ENCODE data around the gene SYNE2. TPM values are rescaled to one million over a fixed set of nuclear protein-coding genes. Genes with fewer than 3 reads are reported as not detected.

Gene SYNE2
- total and polyA plus RNA-seq, 10 of the 15 experiments (the other 5 are each of a cell fraction or from before 2014, with no cell fraction given), result 2.1 to 52.7 (median 38.1) TPM

- ATAC-seq (no peak), DNase-seq (ENCODE audit: low read depth, low spot score) (no peak), FAIRE-seq (no peak)
- CTCF ChIA-PET, result interaction anchor here (1.0 kb wide), 2 partner anchors 11 to 446 kb away, joined by 3 to 4 read pairs; no protein-coding TSS in a partner anchor
- WGBS (ENCODE audit: insufficient coverage, insufficient replicate concordance, low lambda C conversion rate, missing lambda C conversion rate), result 99% methylated on average over 3 of the region's 3 CpGs
- H3K27me3 ChIP-seq (replicated peaks in 1 of 2; ENCODE audit: control insufficient read depth in 2 of 2, insufficient read depth in 2 of 2, low read length in 1 of 2), result no peaks in the 10 kb centered on the region
- H3K4me3 ChIP-seq, result no peak overlapping the region
- H3K4me2 ChIP-seq (ENCODE audit: control insufficient read depth, insufficient read depth), result no peak overlapping the region
- H3K9me3 ChIP-seq (replicated peaks; ENCODE audit: control insufficient read depth, insufficient read depth, low read length), result no peaks in the 10 kb centered on the region
- POLR2A ChIA-PET, result interaction anchor here (0.6 to 0.7 kb wide), 3 partner anchors 18 to 318 kb away, joined by 3 to 10 read pairs (median 5); no protein-coding TSS in a partner anchor
- in situ Hi-C loops (cut with MboI), result no loop called here
- no peak overlapping the region for H3K27ac ChIP-seq (ENCODE audit: control insufficient read depth, insufficient read depth)
- no peak overlapping the region for H2AFZ ChIP-seq (ENCODE audit: control insufficient read depth, low read depth, low read length)
- H3K4me1 ChIP-seq (ENCODE audit: control insufficient read depth, insufficient read depth, low read length), result peaks cover 4% of the 10 kb centered on the region
- no peaks in the 10 kb centered on the region for H3K36me3 ChIP-seq (ENCODE audit: control insufficient read depth in 2 of 2, insufficient read depth in 2 of 2, low read length in 1 of 2)
- no peak overlapping the region for H3K9ac ChIP-seq (ENCODE audit: control insufficient read depth, insufficient read depth, low read length)
- BruUV-seq (replicated peaks), result no TSS peak
- intact Hi-C loops (cut with micrococcal nuclease; ENCODE audit: unreplicated experiment), result no loop called here
- H4K20me1 ChIP-seq (ENCODE audit: control insufficient read depth, insufficient read depth), result no peaks in the 10 kb centered on the region
- TF ChIP-seq PKNOX1 (IDR thresholded peaks at IDR 0.05) (no peak), RUNX3 (IDR thresholded peaks at IDR 0.05; ENCODE audit: low read length) (peak; percentile 39; the same call in 1 of the 2 replicates)
- RAD21 ChIA-PET (ENCODE audit: unreplicated experiment), result interaction anchor here (0.8 kb wide), 1 partner anchor 17 kb away, joined by 3 read pairs; no protein-coding TSS in a partner anchor
- SMC1A ChIA-PET (ENCODE audit: uncharacterized antibody, unreplicated experiment), result interaction anchor here (3.6 to 6.4 kb wide), 2 partner anchors 11 to 114 kb away, joined by 9 to 39 read pairs; no protein-coding TSS in a partner anchor
- peaks cover 83% of the 10 kb centered on the region for H3K79me2 ChIP-seq (ENCODE audit: control insufficient read depth, insufficient read depth, low read length)
These were observed 4.7 kb downstream of the SYNE2 start for GRCh38 chr14:63857466-63858030.

GRCh38 chr14:63860146-63860545, 7.3 kb downstream of the SYNE2 start:
- ChIA-PET POLR2A (no interaction called here), RAD21 (ENCODE audit: unreplicated experiment) (interaction anchor here (0.8 to 1.2 kb wide), 5 partner anchors 9 to 443 kb away, joined by 3 read pairs; no protein-coding TSS in a partner anchor), CTCF (interaction anchor here (1.4 to 1.6 kb wide), 2 partner anchors 9 to 14 kb away, joined by 3 to 4 read pairs; no protein-coding TSS in a partner anchor), SMC1A (ENCODE audit: uncharacterized antibody, unreplicated experiment) (interaction anchor here (0.7 to 1.0 kb wide), 2 partner anchors 9 to 11 kb away, joined by 3 to 6 read pairs; no protein-coding TSS in a partner anchor)
- Histone ChIP-seq H4K20me1 (ENCODE audit: control insufficient read depth, insufficient read depth) (no peaks in the 10 kb centered on the region), H3K4me1 (ENCODE audit: control insufficient read depth, insufficient read depth, low read length) (peaks cover 20% of the 10 kb centered on the region), H3K79me2 (ENCODE audit: control insufficient read depth, insufficient read depth, low read length) (peaks cover 73% of the 10 kb centered on the region), H3K27me3 (replicated peaks in 1 of 2; ENCODE audit: control insufficient read depth in 2 of 2, insufficient read depth in 2 of 2, low read length in 1 of 2) (no peaks in the 10 kb centered on the region), H3K36me3 (ENCODE audit: control insufficient read depth in 2 of 2, insufficient read depth in 2 of 2, low read length in 1 of 2) (no peaks in the 10 kb centered on the region), H3K4me2 (ENCODE audit: control insufficient read depth, insufficient read depth) (no peak overlapping the region), H3K9ac (ENCODE audit: control insufficient read depth, insufficient read depth, low read length) (no peak overlapping the region), H3K4me3 (no peak overlapping the region), H2AFZ (ENCODE audit: control insufficient read depth, low read depth, low read length) (no peak overlapping the region), H3K27ac (ENCODE audit: control insufficient read depth, insufficient read depth) (no peak overlapping the region), H3K9me3 (replicated peaks; ENCODE audit: control insufficient read depth, insufficient read depth, low read length) (no peaks in the 10 kb centered on the region)
- in situ Hi-C loops (cut with MboI) (no loop called here), intact Hi-C loops (cut with micrococcal nuclease; ENCODE audit: unreplicated experiment) (loop anchor here (10.0 kb wide), 1 partner anchor 135 kb away; the partner anchor contains the start of gene SGPP1)
- no peak for DNase-seq (ENCODE audit: low read depth, low spot score)
- WGBS (ENCODE audit: insufficient coverage, insufficient replicate concordance, low lambda C conversion rate, missing lambda C conversion rate), result 39% methylated on average over 1 of the region's 1 CpG
- BruUV-seq (replicated peaks), result no TSS peak
- no peak for ATAC-seq
- FAIRE-seq, result no peak
- TF ChIP-seq CEBPZ (IDR thresholded peaks at IDR 0.05; ENCODE audit: low read depth, low read length) (no peak), SREBF2 (IDR thresholded peaks at IDR 0.05; ENCODE audit: low read length) (no peak), NRF1 (conservative IDR thresholded peaks at IDR 0.05; ENCODE audit: low read depth, low read length) (no peak), BACH1 (IDR thresholded peaks at IDR 0.05; ENCODE audit: borderline replicate concordance) (no peak), NFYB (IDR thresholded peaks at IDR 0.05; ENCODE audit: insufficient read depth, low read depth, low read length) (no peak), KLF5 (IDR thresholded peaks at IDR 0.05; ENCODE audit: partially characterized antibody) (no peak), MAX (IDR thresholded peaks at IDR 0.05; ENCODE audit: low read depth, low read length) (no peak), MTA2 (IDR thresholded peaks at IDR 0.05; ENCODE audit: low read depth) (no peak), MTA3 (IDR thresholded peaks at IDR 0.05; ENCODE audit: borderline replicate concordance, low read length) (no peak)
